ENCODE results near the gene OR10AG1. TPM values are rescaled to one million over a fixed set of nuclear protein-coding genes. Genes with fewer than 3 reads are reported as not detected.

OR10AG1 gene, protein sequence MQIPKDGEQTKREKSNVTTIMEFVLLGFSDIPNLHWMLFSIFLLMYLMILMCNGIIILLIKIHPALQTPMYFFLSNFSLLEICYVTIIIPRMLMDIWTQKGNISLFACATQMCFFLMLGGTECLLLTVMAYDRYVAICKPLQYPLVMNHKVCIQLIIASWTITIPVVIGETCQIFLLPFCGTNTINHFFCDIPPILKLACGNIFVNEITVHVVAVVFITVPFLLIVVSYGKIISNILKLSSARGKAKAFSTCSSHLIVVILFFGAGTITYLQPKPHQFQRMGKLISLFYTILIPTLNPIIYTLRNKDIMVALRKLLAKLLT
- not detected for total RNA-seq
- not detected for polyA plus RNA-seq
- long read RNA-seq, donor 1: 0 reads
- long read RNA-seq, donor 2: 0 reads
- long read RNA-seq, donor 3: 0 reads

DNA sequence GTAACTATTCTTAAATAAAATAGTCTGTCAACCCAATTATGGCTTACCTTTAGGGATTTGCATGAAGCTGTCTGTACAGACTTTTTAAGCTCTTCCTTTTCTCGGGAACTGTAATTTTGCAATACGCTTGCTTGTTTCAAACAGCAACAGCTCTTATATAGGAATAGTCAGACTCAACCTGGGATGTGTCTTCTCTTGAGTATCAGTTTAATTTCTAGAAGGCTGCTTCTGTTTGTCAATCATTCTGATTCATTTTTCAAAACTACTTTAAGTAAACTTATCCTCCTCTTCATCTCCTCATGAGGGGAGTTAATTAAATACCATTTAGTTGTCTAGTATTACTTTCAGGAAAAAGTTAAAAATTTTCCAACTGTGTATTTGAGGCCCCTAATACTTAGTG lies at the start of gene OR10AG1:
Gene OR10AG1 (minus strand): TSS at position 101 of the 400 bp plus-strand sequence. CDS start 38 bp downstream, at position 63.
- TF ChIP-seq EP300 (IDR thresholded peaks at IDR 0.05): no peak
- TF ChIP-seq, protein P1, sequence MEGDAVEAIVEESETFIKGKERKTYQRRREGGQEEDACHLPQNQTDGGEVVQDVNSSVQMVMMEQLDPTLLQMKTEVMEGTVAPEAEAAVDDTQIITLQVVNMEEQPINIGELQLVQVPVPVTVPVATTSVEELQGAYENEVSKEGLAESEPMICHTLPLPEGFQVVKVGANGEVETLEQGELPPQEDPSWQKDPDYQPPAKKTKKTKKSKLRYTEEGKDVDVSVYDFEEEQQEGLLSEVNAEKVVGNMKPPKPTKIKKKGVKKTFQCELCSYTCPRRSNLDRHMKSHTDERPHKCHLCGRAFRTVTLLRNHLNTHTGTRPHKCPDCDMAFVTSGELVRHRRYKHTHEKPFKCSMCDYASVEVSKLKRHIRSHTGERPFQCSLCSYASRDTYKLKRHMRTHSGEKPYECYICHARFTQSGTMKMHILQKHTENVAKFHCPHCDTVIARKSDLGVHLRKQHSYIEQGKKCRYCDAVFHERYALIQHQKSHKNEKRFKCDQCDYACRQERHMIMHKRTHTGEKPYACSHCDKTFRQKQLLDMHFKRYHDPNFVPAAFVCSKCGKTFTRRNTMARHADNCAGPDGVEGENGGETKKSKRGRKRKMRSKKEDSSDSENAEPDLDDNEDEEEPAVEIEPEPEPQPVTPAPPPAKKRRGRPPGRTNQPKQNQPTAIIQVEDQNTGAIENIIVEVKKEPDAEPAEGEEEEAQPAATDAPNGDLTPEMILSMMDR (IDR thresholded peaks at IDR 0.05): no peak
- no peak for TF ChIP-seq POLR2A (IDR thresholded peaks at IDR 0.05)
- Histone ChIP-seq H3K9me3 (no peaks in the 10 kb centered on the region), H3K36me3 (no peaks in the 10 kb centered on the region), H3K27ac (no peak within 1 kb of the TSS), H3K27me3 (no peaks in the 10 kb centered on the region), H3K4me3 (no peak within 1 kb of the TSS), H3K4me1 (ENCODE audit: insufficient read depth) (no peaks in the 10 kb centered on the region)
- intact Hi-C loops (cut with DNase I): no loop called here
- DNase-seq: no peak
- WGBS, 3 donors: 79 to 82% (median 79%) methylated on average over 2 of the region's 2 CpGs

DNA sequence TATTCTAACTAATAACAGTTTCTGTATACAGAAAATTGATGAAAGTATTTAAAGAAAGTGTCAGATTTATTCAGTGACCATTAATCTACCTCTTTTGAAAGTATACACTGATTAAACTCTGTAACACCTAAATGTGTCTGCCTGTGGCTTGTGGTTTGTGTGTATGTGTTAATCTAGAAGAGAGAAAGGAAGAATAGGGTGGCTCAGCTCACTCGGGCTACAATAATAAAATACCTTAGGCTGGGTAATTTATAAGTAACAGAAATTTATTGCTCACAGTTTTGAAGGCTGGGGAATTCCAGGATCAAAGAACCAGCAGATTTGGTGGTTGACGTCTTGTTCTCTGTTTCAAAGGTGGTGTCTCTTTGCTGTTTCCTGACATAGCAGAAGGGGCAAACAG lies 44.1 kb upstream of the OR10AG1 start:
- H3K4me3 ChIP-seq: no peak overlapping the region
- H3K36me3 ChIP-seq: no peaks in the 10 kb centered on the region
- no peak for DNase-seq
- no peaks in the 10 kb centered on the region for H3K9me3 ChIP-seq
- TF ChIP-seq, protein P1 (IDR thresholded peaks at IDR 0.05): no peak
- TF ChIP-seq EP300 (IDR thresholded peaks at IDR 0.05): no peak
- no peak for TF ChIP-seq POLR2A (IDR thresholded peaks at IDR 0.05)
- 33 to 47% (median 40%) methylated on average over 2 of the region's 2 CpGs for WGBS, 3 donors
- intact Hi-C loops (cut with DNase I): no loop called here
- no peak overlapping the region for H3K27ac ChIP-seq
- no peaks in the 10 kb centered on the region for H3K27me3 ChIP-seq
- H3K4me1 ChIP-seq (ENCODE audit: insufficient read depth): no peaks in the 10 kb centered on the region

DNA sequence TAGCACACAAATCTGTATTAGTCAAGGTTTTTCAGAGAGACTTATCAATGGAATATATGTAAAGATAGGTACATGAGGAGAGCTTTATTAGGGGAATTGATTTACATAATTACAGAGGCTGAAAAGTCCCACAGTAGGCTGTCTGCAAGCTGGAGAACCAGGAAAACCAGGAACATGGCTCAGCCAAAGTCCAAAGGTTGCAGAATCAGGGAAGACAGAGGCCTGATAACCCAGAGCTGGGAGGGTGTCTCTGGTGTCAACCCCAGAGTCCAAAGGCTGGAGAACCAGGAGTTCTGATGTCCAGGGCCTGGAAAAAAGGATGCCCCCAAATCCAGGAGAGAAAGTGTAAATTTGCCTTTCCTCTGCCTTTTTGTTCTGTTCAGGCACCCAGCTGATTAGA lies 41.0 kb upstream of the OR10AG1 start:
- Histone ChIP-seq H3K9me3 (no peaks in the 10 kb centered on the region), H3K36me3 (no peaks in the 10 kb centered on the region), H3K27me3 (no peaks in the 10 kb centered on the region), H3K4me1 (ENCODE audit: insufficient read depth) (no peaks in the 10 kb centered on the region), H3K27ac (no peak overlapping the region), H3K4me3 (no peak overlapping the region)
- no peak for DNase-seq
- intact Hi-C loops (cut with DNase I): no loop called here
- TF ChIP-seq, protein P1 (IDR thresholded peaks at IDR 0.05): no peak
- TF ChIP-seq POLR2A (IDR thresholded peaks at IDR 0.05): no peak
- TF ChIP-seq EP300 (IDR thresholded peaks at IDR 0.05): no peak

DNA sequence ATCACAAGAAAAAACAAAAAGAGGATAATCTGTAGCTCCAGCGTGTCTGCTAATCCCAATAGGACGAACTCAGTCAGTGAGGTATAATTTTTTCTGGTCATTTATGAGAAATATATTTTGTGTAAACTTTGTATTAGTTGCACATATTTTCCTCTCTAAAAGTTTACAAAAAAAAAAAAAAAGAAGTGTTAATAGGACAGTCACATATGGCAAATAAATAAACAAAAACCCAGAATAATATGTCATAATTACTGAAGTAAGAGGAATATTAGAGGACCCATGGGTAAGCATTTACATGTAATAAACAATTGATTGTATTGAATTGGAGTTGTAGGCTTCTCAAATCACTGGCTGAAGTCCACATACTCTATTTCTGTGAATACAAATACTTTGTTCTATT lies 24.8 kb upstream of the OR10AG1 start, which contains the start of gene OR5F1:
Gene OR5F1 (minus strand): TSS at position 101 of the 400 bp plus-strand sequence. CDS start 0 bp downstream, at position 101.
- no peak within 1 kb of the TSS for H3K27ac ChIP-seq
- intact Hi-C loops (cut with DNase I): no loop called here
- H3K27me3 ChIP-seq: no peaks in the 10 kb centered on the region
- TF ChIP-seq POLR2A (IDR thresholded peaks at IDR 0.05) (no peak), EP300 (IDR thresholded peaks at IDR 0.05) (no peak)
- TF ChIP-seq, protein P1 (IDR thresholded peaks at IDR 0.05): no peak
- no peaks in the 10 kb centered on the region for H3K9me3 ChIP-seq
- no peak for DNase-seq
- whole genome bisulfite sequencing, 3 donors: 60 to 74% (median 62%) methylated on average over 2 of the region's 2 CpGs
- H3K4me3 ChIP-seq: no peak within 1 kb of the TSS
- H3K4me1 ChIP-seq (ENCODE audit: insufficient read depth): no peaks in the 10 kb centered on the region
- H3K36me3 ChIP-seq: no peaks in the 10 kb centered on the region
